Neutrophil (primary cell): ENCODE data around the gene LRRC23.
"Not testable (repeated sequence)": the region's sequence is repeated elsewhere in the genome, so short reads cannot be mapped to it uniquely, and the experiment has no call there.

Experiments used
- H3K27ac ChIP-seq: fragments of 200-600 bp; sonication (generic); 2 replicates; pipeline ENCODE4 v1.5.1; 2016; ENCODE audit warnings: mild to moderate bottlenecking, moderate library complexity
- H3K27me3 ChIP-seq: fragments of 200-600 bp; sonication (generic); 2 replicates; pipeline ENCODE4 v1.6.0; 2016; ENCODE audit warnings: mild to moderate bottlenecking
- H3K36me3 ChIP-seq: fragments of 200-600 bp; sonication (generic); 2 replicates; pipeline ENCODE4 v1.5.1; 2017
- H3K4me1 ChIP-seq, 2 experiments: fragments of 200-600 bp in 1 of 2; sonication (generic) in 1 of 2; 1 replicate in 1 of 2; 2 replicates in 1 of 2; pipeline versions ENCODE4 v1.5.1 to v1.6.1; 2013 to 2016; ENCODE audit warnings: low read depth in 1 of 2, low read length in 1 of 2, mild to moderate bottlenecking in 1 of 2, moderate library complexity in 1 of 2; ENCODE audit not compliant: control insufficient read depth in 1 of 2, insufficient read depth in 1 of 2
- H3K4me3 ChIP-seq, 2 experiments: fragments of 200-600 bp in 1 of 2; sonication (generic) in 1 of 2; 1 replicate in 1 of 2; 2 replicates in 1 of 2; pipeline ENCODE4 v1.5.1; 2013 to 2016; ENCODE audit warnings: low read depth in 1 of 2, low read length in 1 of 2, mild to moderate bottlenecking in 1 of 2, moderate library complexity in 1 of 2
- H3K9me3 ChIP-seq: fragments of 200-600 bp; sonication (generic); 2 replicates; pipeline ENCODE4 v1.5.1; 2016
- TF ChIP-seq, protein P1 (sequence below): fragments of 200-600 bp; sonication (generic); IDR thresholded peaks from 2 replicates; pipeline ENCODE4 v1.5.1; 2016; ENCODE audit warnings: antibody characterized with exemption

LRRC23 gene

DNA sequence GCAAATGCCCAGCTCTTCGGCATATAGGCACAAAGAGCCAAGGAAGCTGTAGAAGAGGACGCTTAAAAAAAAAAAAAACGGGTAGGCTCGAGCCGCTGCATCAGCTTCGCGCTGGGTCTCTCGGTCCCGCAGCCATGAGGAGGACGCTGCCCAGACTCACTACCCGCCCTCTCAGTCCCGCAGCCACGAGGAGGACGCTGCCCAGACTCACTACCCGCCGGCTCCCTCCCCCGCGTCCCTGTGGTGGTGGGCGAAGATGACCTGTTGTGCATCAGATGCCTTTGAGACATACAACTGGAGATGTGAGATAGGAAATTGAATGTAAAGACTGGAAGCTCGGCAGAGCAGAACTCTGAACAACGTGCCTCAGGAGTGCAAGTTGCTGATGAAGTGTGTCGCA, 20.1 kb upstream of the LRRC23 start:
- Histone ChIP-seq H3K27me3 (no peaks in the 10 kb centered on the region), H3K36me3 (peaks cover 23% of the 10 kb centered on the region), H3K4me1 (peaks cover 18 to 29% of the 10 kb centered on the region in 2 experiments), H3K4me3 (no peak overlapping the region), H3K9me3 (no peaks in the 10 kb centered on the region), H3K27ac (no peak overlapping the region)
- TF ChIP-seq, protein P1, sequence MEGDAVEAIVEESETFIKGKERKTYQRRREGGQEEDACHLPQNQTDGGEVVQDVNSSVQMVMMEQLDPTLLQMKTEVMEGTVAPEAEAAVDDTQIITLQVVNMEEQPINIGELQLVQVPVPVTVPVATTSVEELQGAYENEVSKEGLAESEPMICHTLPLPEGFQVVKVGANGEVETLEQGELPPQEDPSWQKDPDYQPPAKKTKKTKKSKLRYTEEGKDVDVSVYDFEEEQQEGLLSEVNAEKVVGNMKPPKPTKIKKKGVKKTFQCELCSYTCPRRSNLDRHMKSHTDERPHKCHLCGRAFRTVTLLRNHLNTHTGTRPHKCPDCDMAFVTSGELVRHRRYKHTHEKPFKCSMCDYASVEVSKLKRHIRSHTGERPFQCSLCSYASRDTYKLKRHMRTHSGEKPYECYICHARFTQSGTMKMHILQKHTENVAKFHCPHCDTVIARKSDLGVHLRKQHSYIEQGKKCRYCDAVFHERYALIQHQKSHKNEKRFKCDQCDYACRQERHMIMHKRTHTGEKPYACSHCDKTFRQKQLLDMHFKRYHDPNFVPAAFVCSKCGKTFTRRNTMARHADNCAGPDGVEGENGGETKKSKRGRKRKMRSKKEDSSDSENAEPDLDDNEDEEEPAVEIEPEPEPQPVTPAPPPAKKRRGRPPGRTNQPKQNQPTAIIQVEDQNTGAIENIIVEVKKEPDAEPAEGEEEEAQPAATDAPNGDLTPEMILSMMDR: no peak

- H3K4me3 ChIP-seq, H3K27me3 ChIP-seq, H3K9me3 ChIP-seq: not testable (repeated sequence)
- H3K4me1 ChIP-seq: peaks cover 32 to 38% of the 10 kb centered on the region in 2 experiments
- peaks cover 23% of the 10 kb centered on the region for H3K36me3 ChIP-seq
- peak overlapping the region; percentile 20 for H3K27ac ChIP-seq
Measured at GRCh38 chr12:6886206-6886999, 18.2 kb upstream of the LRRC23 start.

GRCh38 chr12:6887460-6887859, 17.2 kb upstream of the LRRC23 start:
- TF ChIP-seq, protein P1: no peak
- H3K4me3 ChIP-seq: no peak overlapping the region
- H3K36me3 ChIP-seq: peaks cover 21% of the 10 kb centered on the region
- no peaks in the 10 kb centered on the region for H3K9me3 ChIP-seq
- peaks cover 36 to 44% of the 10 kb centered on the region in 2 experiments for H3K4me1 ChIP-seq
- peak overlapping the region; percentile 50 for H3K27ac ChIP-seq
- no peaks in the 10 kb centered on the region for H3K27me3 ChIP-seq

DNA sequence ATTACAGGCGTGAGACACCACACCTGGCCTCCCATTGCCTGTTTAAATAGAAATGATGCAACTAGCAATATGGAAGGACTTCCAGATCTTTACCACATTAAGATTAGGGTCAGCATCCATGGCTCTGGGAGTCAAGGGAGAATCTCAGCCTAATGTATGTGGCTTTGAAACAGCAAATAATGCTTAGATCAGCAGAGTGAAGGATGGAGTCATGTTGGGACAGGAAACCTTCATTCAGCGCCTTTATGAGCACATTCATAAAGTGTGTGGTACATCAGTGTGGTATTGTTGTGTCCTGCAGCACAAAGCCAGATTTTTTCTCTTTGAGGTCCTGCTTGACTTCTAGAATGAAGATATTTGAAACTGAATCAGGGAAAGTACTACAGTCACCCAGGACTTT, 16.3 kb upstream of the LRRC23 start:
- TF ChIP-seq, protein P1: no peak
- H3K27me3 ChIP-seq: no peaks in the 10 kb centered on the region
- H3K4me1 ChIP-seq: peaks cover 38 to 44% of the 10 kb centered on the region in 2 experiments
- H3K4me3 ChIP-seq: no peak overlapping the region
- peaks cover 15% of the 10 kb centered on the region for H3K36me3 ChIP-seq
- no peak overlapping the region for H3K27ac ChIP-seq
- H3K9me3 ChIP-seq: no peaks in the 10 kb centered on the region

GRCh38 chr12:6888794-6889193, 15.8 kb upstream of the LRRC23 start:
- not testable (repeated sequence) for H3K4me3 ChIP-seq, H3K9me3 ChIP-seq, H3K27ac ChIP-seq, H3K27me3 ChIP-seq
- peaks cover 11% of the 10 kb centered on the region for H3K36me3 ChIP-seq
- H3K4me1 ChIP-seq: peaks cover 42 to 48% of the 10 kb centered on the region in 2 experiments

DNA sequence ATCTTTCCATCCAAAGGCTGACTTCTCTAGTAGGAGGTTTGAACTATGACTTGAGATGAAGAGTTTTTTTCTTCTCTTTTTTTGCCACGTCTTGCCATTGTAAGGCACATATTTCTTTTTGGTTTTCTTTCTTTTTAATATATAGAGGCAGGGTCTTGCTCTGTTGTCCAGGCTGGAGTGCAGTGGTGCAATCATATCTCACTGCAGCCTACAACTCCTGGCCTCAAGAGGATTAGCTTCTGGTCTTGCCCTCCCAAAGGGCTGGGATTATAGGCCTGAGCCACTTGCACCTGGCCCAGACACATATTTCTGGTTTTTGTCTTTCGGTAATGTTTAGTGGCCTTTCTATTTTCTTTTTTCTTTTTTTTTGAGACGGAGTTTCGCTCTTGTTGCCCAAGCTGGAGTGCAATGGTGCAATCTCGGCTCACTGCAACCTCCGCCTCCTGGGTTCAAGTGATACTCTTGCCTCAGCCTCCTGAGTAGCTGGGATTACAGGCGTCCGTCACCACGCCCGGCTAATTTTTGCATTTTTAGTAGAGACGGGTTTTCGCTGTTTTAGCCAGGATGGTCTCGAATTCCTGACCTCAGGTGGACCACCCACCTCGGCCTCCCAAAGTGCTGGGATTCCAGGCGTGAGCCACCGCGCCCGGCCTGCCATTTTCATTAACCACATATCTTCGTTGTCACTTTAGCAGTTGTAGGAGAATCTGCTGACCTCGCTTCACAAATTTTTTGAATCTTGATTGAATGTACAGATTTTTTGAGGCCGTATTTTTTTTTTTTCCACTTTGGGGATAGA, 14.6 kb upstream of the LRRC23 start:
- peak overlapping the region; percentile 59 to 71 for H3K4me3 ChIP-seq
- not testable (repeated sequence) for H3K27me3 ChIP-seq, H3K9me3 ChIP-seq, H3K36me3 ChIP-seq
- peaks cover 54 to 59% of the 10 kb centered on the region in 2 experiments for H3K4me1 ChIP-seq
- peak overlapping the region; percentile 85 for H3K27ac ChIP-seq
